ENCODE measurements around the gene SH3RF3. TPM values are rescaled to one million over a fixed set of nuclear protein-coding genes. Genes with fewer than 3 reads are reported as not detected.

SH3RF3 gene
- total RNA-seq, 2 donors from 2014 or later, result 37.4 to 61.7 TPM

GRCh38 chr2:109422758-109423500, 293.9 kb downstream of the SH3RF3 start:
- ATAC-seq (ENCODE audit: insufficient number of reproducible peaks, low FRiP score, low read depth), result no peak
- Histone ChIP-seq H3K27me3 (replicated peaks; ENCODE audit: insufficient read depth) (no peaks in the 10 kb centered on the region), H3K4me1 (ENCODE audit: control insufficient read depth in 1 of 2, low read depth in 2 of 2) (peaks cover 3 to 24% of the 10 kb centered on the region in 2 donors), H3K27ac (no peak overlapping the region), H3K36me3 (no peaks in the 10 kb centered on the region), H3K4me3 (no peak overlapping the region), H3K9me3 (no peaks in the 10 kb centered on the region)
- no peak for DNase-seq (ENCODE audit: low spot score)
- no peak for TF ChIP-seq CTCF (IDR thresholded peaks at IDR 0.05)

GRCh38 chr2:109423556-109424359, 294.8 kb downstream of the SH3RF3 start:
- no peak overlapping the region for H3K27ac ChIP-seq
- H3K4me1 ChIP-seq (ENCODE audit: control insufficient read depth in 1 of 2, low read depth in 2 of 2), result peaks cover 3 to 24% of the 10 kb centered on the region in 2 donors
- H3K9me3 ChIP-seq, result no peaks in the 10 kb centered on the region
- no peak overlapping the region for H3K4me3 ChIP-seq
- no peak for TF ChIP-seq CTCF (IDR thresholded peaks at IDR 0.05)
- ATAC-seq (ENCODE audit: insufficient number of reproducible peaks, low FRiP score, low read depth) (no peak), DNase-seq (ENCODE audit: low spot score) (no peak)
- no peaks in the 10 kb centered on the region for H3K27me3 ChIP-seq (replicated peaks; ENCODE audit: insufficient read depth)
- no peaks in the 10 kb centered on the region for H3K36me3 ChIP-seq

- no peaks in the 10 kb centered on the region for H3K27me3 ChIP-seq (replicated peaks; ENCODE audit: insufficient read depth)
- ATAC-seq (ENCODE audit: insufficient number of reproducible peaks, low FRiP score, low read depth), result no peak
- no peak for TF ChIP-seq CTCF (IDR thresholded peaks at IDR 0.05)
- no peaks in the 10 kb centered on the region for H3K36me3 ChIP-seq
- no peak overlapping the region for H3K4me3 ChIP-seq
- peaks cover 0 to 12% of the 10 kb centered on the region in 2 donors for H3K4me1 ChIP-seq (ENCODE audit: control insufficient read depth in 1 of 2, low read depth in 2 of 2)
- H3K27ac ChIP-seq, result no peak overlapping the region
- no peak for DNase-seq (ENCODE audit: low spot score)
- H3K9me3 ChIP-seq, result no peaks in the 10 kb centered on the region
These were observed 296.4 kb downstream of the SH3RF3 start for GRCh38 chr2:109425411-109425810.

GRCh38 chr2:109427661-109428091, 298.7 kb downstream of the SH3RF3 start:
- TF ChIP-seq CTCF (IDR thresholded peaks at IDR 0.05), result no peak
- Histone ChIP-seq H3K27me3 (replicated peaks; ENCODE audit: insufficient read depth) (no peaks in the 10 kb centered on the region), H3K4me3 (no peak overlapping the region), H3K36me3 (no peaks in the 10 kb centered on the region), H3K4me1 (ENCODE audit: control insufficient read depth in 1 of 2, low read depth in 2 of 2) (no peaks in the 10 kb centered on the region), H3K27ac (no peak overlapping the region), H3K9me3 (no peaks in the 10 kb centered on the region)
- ATAC-seq (ENCODE audit: insufficient number of reproducible peaks, low FRiP score, low read depth) (no peak), DNase-seq (ENCODE audit: low spot score) (no peak)

GRCh38 chr2:109428281-109428680, 299.3 kb downstream of the SH3RF3 start:
- H3K9me3 ChIP-seq, result no peaks in the 10 kb centered on the region
- H3K27ac ChIP-seq, result no peak overlapping the region
- no peak for DNase-seq (ENCODE audit: low spot score)
- no peak for TF ChIP-seq CTCF (IDR thresholded peaks at IDR 0.05)
- no peak for ATAC-seq (ENCODE audit: insufficient number of reproducible peaks, low FRiP score, low read depth)
- H3K27me3 ChIP-seq (replicated peaks; ENCODE audit: insufficient read depth), result no peaks in the 10 kb centered on the region
- H3K36me3 ChIP-seq, result no peaks in the 10 kb centered on the region
- no peak overlapping the region for H3K4me3 ChIP-seq
- no peaks in the 10 kb centered on the region for H3K4me1 ChIP-seq (ENCODE audit: control insufficient read depth in 1 of 2, low read depth in 2 of 2)

Data from thoracic aorta (tissue), 2 donors.